Measurements from ENCODE around the gene SMG6. TPM values are rescaled to one million over a fixed set of nuclear protein-coding genes. Genes with fewer than 3 reads are reported as not detected.

Gene SMG6
- total RNA-seq, 1 donor from 2014 or later, result 39.7 TPM

- peak overlapping the region; percentile 74 for H3K4me3 Mint-ChIP-seq (ENCODE audit: unreplicated experiment)
- Histone ChIP-seq H4K20me1 (ENCODE audit: insufficient read depth, low read length) (no peaks in the 10 kb centered on the region), H3K4me1 (ENCODE audit: insufficient read depth, low read length) (peaks cover 51% of the 10 kb centered on the region), H3K36me3 (ENCODE audit: insufficient read depth, low read length) (no peaks in the 10 kb centered on the region), H3K9ac (ENCODE audit: low read length) (peak overlapping the region; percentile 93), H2AFZ (ENCODE audit: low read depth, low read length) (no peak overlapping the region), H3K79me2 (ENCODE audit: insufficient read depth, low read length) (peaks cover 49% of the 10 kb centered on the region), H3K9me3 (ENCODE audit: insufficient read depth, low read depth, low read length) (no peaks in the 10 kb centered on the region), H3K4me2 (ENCODE audit: low read length) (peak overlapping the region; percentile 83), H3K27me3 (ENCODE audit: insufficient read depth, low read length) (no peaks in the 10 kb centered on the region), H3K27ac (ENCODE audit: low read depth, low read length) (peak overlapping the region; percentile 98), H3K4me3 (ENCODE audit: insufficient read depth, low read depth, low read length) (peak overlapping the region; percentile 57)
- DNase-seq (ENCODE audit: low read depth), result peak; percentile 74
- no peaks in the 10 kb centered on the region for H3K27me3 Mint-ChIP-seq (ENCODE audit: low read depth, unreplicated experiment)
- peaks cover 55% of the 10 kb centered on the region for H3K4me1 Mint-ChIP-seq (ENCODE audit: low read depth, unreplicated experiment)
- no peak for TF ChIP-seq CTCF (IDR thresholded peaks at IDR 0.05; ENCODE audit: insufficient read depth, low read depth, low read length)
- no peak for TF ChIP-seq EZH2 (IDR thresholded peaks at IDR 0.05; ENCODE audit: insufficient read depth, low read length)
- H3K9me3 Mint-ChIP-seq (ENCODE audit: unreplicated experiment), result peaks cover 1% of the 10 kb centered on the region
- H3K27ac Mint-ChIP-seq (ENCODE audit: unreplicated experiment), result peak overlapping the region; percentile 99
- peaks cover 8% of the 10 kb centered on the region for H3K36me3 Mint-ChIP-seq (ENCODE audit: low read depth, unreplicated experiment)
- no peak for FAIRE-seq
Measured at GRCh38 chr17:2213291-2213960, 90.2 kb downstream of the SMG6 start.

- H3K4me1 Mint-ChIP-seq (ENCODE audit: low read depth, unreplicated experiment), result peaks cover 60% of the 10 kb centered on the region
- peaks cover 7% of the 10 kb centered on the region for H3K36me3 Mint-ChIP-seq (ENCODE audit: low read depth, unreplicated experiment)
- Histone ChIP-seq H4K20me1 (ENCODE audit: insufficient read depth, low read length) (no peaks in the 10 kb centered on the region), H3K9me3 (ENCODE audit: insufficient read depth, low read depth, low read length) (no peaks in the 10 kb centered on the region), H3K36me3 (ENCODE audit: insufficient read depth, low read length) (no peaks in the 10 kb centered on the region), H3K4me1 (ENCODE audit: insufficient read depth, low read length) (peaks cover 56% of the 10 kb centered on the region), H3K4me3 (ENCODE audit: insufficient read depth, low read depth, low read length) (peak overlapping the region; percentile 57), H3K9ac (ENCODE audit: low read length) (peak overlapping the region; percentile 93), H3K27me3 (ENCODE audit: insufficient read depth, low read length) (no peaks in the 10 kb centered on the region), H2AFZ (ENCODE audit: low read depth, low read length) (no peak overlapping the region), H3K79me2 (ENCODE audit: insufficient read depth, low read length) (peaks cover 52% of the 10 kb centered on the region), H3K4me2 (ENCODE audit: low read length) (peak overlapping the region; percentile 83), H3K27ac (ENCODE audit: low read depth, low read length) (peak overlapping the region; percentile 98)
- DNase-seq (ENCODE audit: low read depth), result peak; percentile 98
- no peak for FAIRE-seq
- peaks cover under 1% of the 10 kb centered on the region for H3K9me3 Mint-ChIP-seq (ENCODE audit: unreplicated experiment)
- no peaks in the 10 kb centered on the region for H3K27me3 Mint-ChIP-seq (ENCODE audit: low read depth, unreplicated experiment)
- TF ChIP-seq EZH2 (IDR thresholded peaks at IDR 0.05; ENCODE audit: insufficient read depth, low read length) (no peak), CTCF (IDR thresholded peaks at IDR 0.05; ENCODE audit: insufficient read depth, low read depth, low read length) (no peak)
- H3K27ac Mint-ChIP-seq (ENCODE audit: unreplicated experiment), result peak overlapping the region; percentile 99
- no peak overlapping the region for H3K4me3 Mint-ChIP-seq (ENCODE audit: unreplicated experiment)
Measured at GRCh38 chr17:2212400-2212981, 91.1 kb downstream of the SMG6 start.

All from astrocyte (in vitro differentiated cells and primary cell).